ENCODE measurements around the gene TTLL6.

The TTLL6 gene

GRCh38 chr17:48792033-48792798 lies 24.8 kb downstream of the TTLL6 start:
- Histone ChIP-seq H3K27ac (no peak overlapping the region), H3K4me3 (ENCODE audit: low read depth, low read length) (no peak overlapping the region), H3K9me3 (ENCODE audit: severe bottlenecking) (no peaks in the 10 kb centered on the region), H3K27me3 (ENCODE audit: insufficient read depth, low read depth, severe bottlenecking) (peaks cover 66% of the 10 kb centered on the region), H3K36me3 (no peaks in the 10 kb centered on the region)
- TF ChIP-seq CTCF (IDR thresholded peaks at IDR 0.05; ENCODE audit: low read depth, low read length): no peak
- no peak for DNase-seq

- Histone ChIP-seq H3K27ac (no peak overlapping the region), H3K36me3 (no peaks in the 10 kb centered on the region), H3K4me3 (ENCODE audit: low read depth, low read length) (no peak overlapping the region), H3K27me3 (ENCODE audit: insufficient read depth, low read depth, severe bottlenecking) (peaks cover 64% of the 10 kb centered on the region), H3K9me3 (ENCODE audit: severe bottlenecking) (no peaks in the 10 kb centered on the region)
- TF ChIP-seq CTCF (IDR thresholded peaks at IDR 0.05; ENCODE audit: low read depth, low read length): peak; percentile 84
- peak; percentile 87 for DNase-seq
These were observed 25.6 kb downstream of the TTLL6 start for GRCh38 chr17:48791128-48792032.

GRCh38 chr17:48790607-48791127 lies 26.4 kb downstream of the TTLL6 start:
- H3K27me3 ChIP-seq (ENCODE audit: insufficient read depth, low read depth, severe bottlenecking): peaks cover 60% of the 10 kb centered on the region

GRCh38 chr17:48787828-48788227 lies 29.2 kb downstream of the TTLL6 start:
- DNase-seq: no peak
- Histone ChIP-seq H3K4me3 (ENCODE audit: low read depth, low read length) (no peak overlapping the region), H3K36me3 (no peaks in the 10 kb centered on the region), H3K9me3 (ENCODE audit: severe bottlenecking) (no peaks in the 10 kb centered on the region), H3K27ac (no peak overlapping the region), H3K27me3 (ENCODE audit: insufficient read depth, low read depth, severe bottlenecking) (peaks cover 47% of the 10 kb centered on the region)
- TF ChIP-seq CTCF (IDR thresholded peaks at IDR 0.05; ENCODE audit: low read depth, low read length): no peak

More at GRCh38 chr17:48790607-48791127, 26.4 kb downstream of the TTLL6 start:
- Histone ChIP-seq H3K9me3 (ENCODE audit: severe bottlenecking) (no peaks in the 10 kb centered on the region), H3K36me3 (no peaks in the 10 kb centered on the region), H3K4me3 (ENCODE audit: low read depth, low read length) (no peak overlapping the region), H3K27ac (no peak overlapping the region)
- no peak; the same call in 1 of the 2 replicates for TF ChIP-seq CTCF (IDR thresholded peaks at IDR 0.05; ENCODE audit: low read depth, low read length)
- DNase-seq: no peak

- DNase-seq: no peak
- Histone ChIP-seq H3K9me3 (ENCODE audit: severe bottlenecking) (peaks cover 10% of the 10 kb centered on the region), H3K27ac (no peak overlapping the region), H3K27me3 (ENCODE audit: insufficient read depth, low read depth, severe bottlenecking) (peaks cover 59% of the 10 kb centered on the region), H3K36me3 (no peaks in the 10 kb centered on the region), H3K4me3 (ENCODE audit: low read depth, low read length) (no peak overlapping the region)
- TF ChIP-seq CTCF (IDR thresholded peaks at IDR 0.05; ENCODE audit: low read depth, low read length): no peak
These were observed 37.6 kb downstream of the TTLL6 start for GRCh38 chr17:48779421-48779820.
